H9 (cell line): ENCODE measurements around the gene CAMTA1. TPM values are rescaled to one million over a fixed set of nuclear protein-coding genes. Genes with fewer than 3 reads are reported as not detected.
A peak's percentile ranks its signal among the peaks of the same experiment; 100 is the strongest.

Experiments used
- DNase-seq: peaks from one replicate; pipeline ENCODE4 v3.0.0-alpha.2; 2017
- H2AFZ ChIP-seq: one replicate; pipeline ENCODE4 v1.6.1; 2013; ENCODE audit warnings: mild to moderate bottlenecking, low read length, control low read depth, moderate library complexity
- H2AK5ac ChIP-seq: 2 replicates; pipeline ENCODE4 v1.6.1; 2013; ENCODE audit warnings: low read length, control low read depth, mixed read lengths; ENCODE audit not compliant: insufficient read length
- H2BK120ac ChIP-seq: one replicate; pipeline ENCODE4 v1.6.1; 2013; ENCODE audit warnings: low read depth, mild to moderate bottlenecking, low read length, control low read depth, inconsistent platforms; ENCODE audit not compliant: poor library complexity, severe bottlenecking
- H2BK12ac ChIP-seq: 2 replicates; pipeline ENCODE4 v1.6.1; 2013; ENCODE audit warnings: low read length, control low read depth, mixed read lengths, low read depth; ENCODE audit not compliant: insufficient read length
- H2BK15ac ChIP-seq: 2 replicates; pipeline ENCODE4 v1.6.1; 2013; ENCODE audit warnings: low read depth, low read length, control low read depth
- H2BK20ac ChIP-seq: one replicate; pipeline ENCODE4 v1.6.1; 2013; ENCODE audit warnings: low read depth, mild to moderate bottlenecking, low read length, control low read depth, inconsistent platforms; ENCODE audit not compliant: poor library complexity, severe bottlenecking
- H2BK5ac ChIP-seq: 2 replicates; pipeline ENCODE4 v1.6.1; 2013; ENCODE audit warnings: low read length, control low read depth, mixed read lengths; ENCODE audit not compliant: insufficient read length
- H3K14ac ChIP-seq: 2 replicates; pipeline ENCODE4 v1.6.1; 2013; ENCODE audit warnings: low read length, control low read depth; ENCODE audit not compliant: insufficient read depth
- H3K18ac ChIP-seq: 2 replicates; pipeline ENCODE4 v1.6.1; 2013; ENCODE audit warnings: low read depth, mild to moderate bottlenecking, mixed read lengths, low read length, control low read depth; ENCODE audit not compliant: insufficient read length
- H3K23ac ChIP-seq: 2 replicates; pipeline ENCODE4 v1.6.1; 2013; ENCODE audit warnings: low read length, control low read depth, mixed read lengths, low read depth; ENCODE audit not compliant: insufficient read length
- H3K23me2 ChIP-seq: 2 replicates; pipeline ENCODE4 v1.6.1; 2013; ENCODE audit warnings: low read depth, mild to moderate bottlenecking, mixed read lengths, low read length, control low read depth; ENCODE audit not compliant: insufficient read length, poor library complexity, severe bottlenecking
- H3K27ac ChIP-seq: 2 replicates; pipeline ENCODE4 v1.5.1; 2013; ENCODE audit warnings: low read length, control low read depth, mixed read lengths, low read depth; ENCODE audit not compliant: insufficient read length
- H3K27me3 ChIP-seq: 2 replicates; pipeline ENCODE4 v1.6.1; 2013; ENCODE audit warnings: low read length, control low read depth, inconsistent platforms; ENCODE audit not compliant: insufficient read depth
- H3K4ac ChIP-seq: 2 replicates; pipeline ENCODE4 v1.6.1; 2013; ENCODE audit warnings: low read depth, mild to moderate bottlenecking, control low read depth, inconsistent platforms, low read length, moderate library complexity
- H3K4me1 ChIP-seq: 2 replicates; pipeline ENCODE4 v1.6.1; 2013; ENCODE audit warnings: low read length, control low read depth, inconsistent platforms; ENCODE audit not compliant: insufficient read depth
- H3K4me2 ChIP-seq: 2 replicates; pipeline ENCODE4 v1.6.1; 2013; ENCODE audit warnings: low read length, control low read depth, mixed read lengths; ENCODE audit not compliant: insufficient read length, insufficient read depth
- H3K56ac ChIP-seq: 2 replicates; pipeline ENCODE4 v1.6.1; 2013; ENCODE audit warnings: low read depth, mild to moderate bottlenecking, mixed read lengths, low read length, control low read depth; ENCODE audit not compliant: insufficient read length
- H3K79me1 ChIP-seq: 2 replicates; pipeline ENCODE4 v1.6.1; 2013; ENCODE audit warnings: low read depth, mild to moderate bottlenecking, moderate library complexity, low read length, control low read depth, inconsistent platforms; ENCODE audit not compliant: insufficient read depth, poor library complexity, severe bottlenecking
- H3K79me2 ChIP-seq: 2 replicates; pipeline ENCODE4 v1.6.1; 2013; ENCODE audit warnings: low read length, control low read depth, inconsistent platforms; ENCODE audit not compliant: insufficient read depth
- H3K9ac ChIP-seq: 2 replicates; pipeline ENCODE4 v1.6.1; 2013; ENCODE audit warnings: low read length, control low read depth, mixed read lengths; ENCODE audit not compliant: insufficient read length; ENCODE audit errors: extremely low read depth
- H3K9me3 ChIP-seq: one replicate; pipeline ENCODE4 v1.6.1; 2013; ENCODE audit warnings: low read depth, low read length, inconsistent platforms; ENCODE audit not compliant: control insufficient read depth
- H3T11ph ChIP-seq: one replicate; pipeline ENCODE4 v1.6.1; 2013; ENCODE audit warnings: mild to moderate bottlenecking, low read length, control low read depth, inconsistent platforms
- H4K20me1 ChIP-seq: one replicate; pipeline ENCODE4 v1.6.1; 2013; ENCODE audit not compliant: control insufficient read depth, insufficient read length, insufficient read depth
- H4K5ac ChIP-seq: 2 replicates; pipeline ENCODE4 v1.6.1; 2013; ENCODE audit warnings: low read depth, mild to moderate bottlenecking, mixed read lengths, low read length, control low read depth; ENCODE audit not compliant: insufficient read length
- H4K8ac ChIP-seq: replicated peaks from 2 replicates; pipeline ENCODE4 v1.6.1; 2013; ENCODE audit warnings: low read length, control low read depth, mixed read lengths, low read depth; ENCODE audit not compliant: insufficient read length
- H4K91ac ChIP-seq: 2 replicates; pipeline ENCODE4 v1.6.1; 2013; ENCODE audit warnings: low read depth, mild to moderate bottlenecking, moderate library complexity, mixed read lengths, low read length, control low read depth; ENCODE audit not compliant: insufficient read length
- H3K27ac Mint-ChIP-seq, 3 experiments: 2 replicates in 2 of 3; 3 replicates in 1 of 3; pipeline ENCODE4 v1.8.0; 2020 to 2021; ENCODE audit warnings: mixed read lengths in 3 of 3, mild to moderate bottlenecking in 1 of 3, moderate library complexity in 1 of 3
- H3K27me3 Mint-ChIP-seq: 2 replicates; pipeline ENCODE4 v1.8.0; 2021; ENCODE audit warnings: low read depth, mild to moderate bottlenecking, moderate library complexity, mixed read lengths
- H3K36me3 Mint-ChIP-seq, 3 experiments: 2 replicates in 2 of 3; 3 replicates in 1 of 3; pipeline ENCODE4 v1.8.0; 2020 to 2021; ENCODE audit warnings: low read depth in 3 of 3, mixed read lengths in 3 of 3; ENCODE audit not compliant: insufficient read depth in 1 of 3
- H3K4me1 Mint-ChIP-seq, 2 experiments: 2 replicates each; pipeline ENCODE4 v1.8.0; 2020; ENCODE audit warnings: mixed read lengths in 2 of 2
- H3K4me3 Mint-ChIP-seq, 2 experiments: 2 replicates in 1 of 2; 3 replicates in 1 of 2; pipeline ENCODE4 v1.8.0; 2020 to 2021; ENCODE audit warnings: mild to moderate bottlenecking in 2 of 2, mixed read lengths in 2 of 2, moderate library complexity in 1 of 2
- H3K9me3 Mint-ChIP-seq, 2 experiments: 2 replicates in 1 of 2; 3 replicates in 1 of 2; pipeline ENCODE4 v1.8.0; 2020; ENCODE audit warnings: mild to moderate bottlenecking in 2 of 2, mixed read lengths in 2 of 2, moderate library complexity in 1 of 2
- CTCF ChIP-seq: fragments of 200-600 bp; sonication (generic); conservative IDR thresholded peaks from 3 replicates; pipeline ENCODE4 v1.8.0; 2021; ENCODE audit warnings: antibody characterized with exemption, mild to moderate bottlenecking
- WGBS: extraction: QIAGEN DNeasy Blood & Tissue Kit; methylation state at CpG from one replicate; pipeline ENCODE4 v1.1.7; 2013; ENCODE audit warnings: missing lambda C conversion rate, low lambda C conversion rate, mixed read lengths; ENCODE audit not compliant: insufficient read length; ENCODE audit errors: extremely low coverage; 5-methylcytosine and 5-hydroxymethylcytosine counted together
- total RNA-seq: library from RNA; stranded (reverse); gene quantifications from 2 replicates; pipeline ENCODE4 v1.2.1, GENCODE V29; 2021

CAMTA1 gene
- total RNA-seq, 1 experiment from 2014 or later: 115 TPM

GRCh38 chr1:6965935-6966241 lies 180.6 kb downstream of the CAMTA1 start:
- peaks cover 9% of the 10 kb centered on the region for H3K27me3 Mint-ChIP-seq
- H3K4ac ChIP-seq: no peak overlapping the region
- no peak overlapping the region for H2BK15ac ChIP-seq
- no peak overlapping the region for H3K9ac ChIP-seq
- H4K8ac ChIP-seq: no peak overlapping the region
- H3K23me2 ChIP-seq: peaks cover 10% of the 10 kb centered on the region
- H2BK120ac ChIP-seq: no peak overlapping the region
- H3K23ac ChIP-seq: no peak overlapping the region
- TF ChIP-seq CTCF: no peak
- no peaks in the 10 kb centered on the region; the same call in 1 of the 2 replicates for H3K4me1 ChIP-seq
- no peak overlapping the region for H3K14ac ChIP-seq
- H2BK20ac ChIP-seq: no peak overlapping the region
- peak overlapping the region in 1 of 3 experiments; percentile 56; a peak in 1 of 7 replicates for H3K27ac Mint-ChIP-seq
- H3K18ac ChIP-seq: no peak overlapping the region
- no peaks in the 10 kb centered on the region for H3K79me2 ChIP-seq
- H3K56ac ChIP-seq: no peak overlapping the region
- no peaks in the 10 kb centered on the region; a peak in 1 of 5 replicates for H3K9me3 Mint-ChIP-seq
- H2AFZ ChIP-seq: no peak overlapping the region
- no peak overlapping the region for H3K27ac ChIP-seq
- no peaks in the 10 kb centered on the region for H3K27me3 ChIP-seq
- no peaks in the 10 kb centered on the region for H3K79me1 ChIP-seq
- H3K36me3 Mint-ChIP-seq: no peaks in the 10 kb centered on the region
- no peak overlapping the region for H2AK5ac ChIP-seq
- H4K20me1 ChIP-seq: no peaks in the 10 kb centered on the region
- H4K5ac ChIP-seq: no peak overlapping the region
- no peak overlapping the region for H2BK12ac ChIP-seq
- no peak overlapping the region for H3T11ph ChIP-seq
- H3K4me1 Mint-ChIP-seq: peaks cover 32 to 40% of the 10 kb centered on the region in 2 experiments
- no peak overlapping the region for H3K4me3 Mint-ChIP-seq
- H3K4me2 ChIP-seq: no peak overlapping the region
- H2BK5ac ChIP-seq: no peak overlapping the region
- 100% methylated on average over 2 of the region's 7 CpGs for WGBS
- DNase-seq: no peak
- H4K91ac ChIP-seq: no peak overlapping the region
- no peaks in the 10 kb centered on the region for H3K9me3 ChIP-seq
